SK-N-SH (cell line): ENCODE measurements around the gene CDH12. TPM values are rescaled to one million over a fixed set of nuclear protein-coding genes. Genes with fewer than 3 reads are reported as not detected.
"Not testable (repeated sequence)": the region's sequence is repeated elsewhere in the genome, so short reads cannot be mapped to it uniquely, and the experiment has no call there.

ENCODE experiments used
- CTCF ChIA-PET: fragments of 300-600, 350-600 bp; formaldehyde crosslinking; extraction: SDS; loops from one replicate; lab custom pipeline; 2021; lab: Yijun Ruan, JAX
- POLR2A ChIA-PET: fragments of 350-600 bp; sonication (Branson Sonifier 250); formaldehyde crosslinking; extraction: SDS; loops from one replicate; lab custom pipeline; 2020; ENCODE audit warnings: antibody characterized with exemption, inconsistent platforms; lab: Yijun Ruan, JAX
- DNase-seq: peaks from one replicate; pipeline ENCODE4 v3.0.0; 2012
- H2AFZ ChIP-seq: fragments of 200-600 bp; sonication (generic); 2 replicates; pipeline ENCODE4 v1.8.1; 2016; ENCODE audit warnings: antibody characterized with exemption, mild to moderate bottlenecking, low read depth
- H3F3A ChIP-seq: fragments of 200-600 bp; sonication (generic); replicated peaks from 2 replicates; pipeline ENCODE3; 2016; ENCODE audit warnings: antibody characterized with exemption, mild to moderate bottlenecking; ENCODE audit not compliant: insufficient read depth
- H3K27ac ChIP-seq, 2 experiments: fragments of 200-500 bp in 1 of 2; fragments of 200-600 bp in 1 of 2; sonication (Bioruptor generic) in 1 of 2; sonication (generic), shearing (Covaris generic) in 1 of 2; 2 replicates each; pipeline versions ENCODE4 v1.5.1 to v1.6.1; 2014 to 2016; ENCODE audit warnings: low read depth in 2 of 2, inconsistent platforms in 1 of 2, low read length in 1 of 2, mild to moderate bottlenecking in 1 of 2, mixed read lengths in 1 of 2
- H3K27me3 ChIP-seq: fragments of 200-600 bp; sonication (generic), shearing (Covaris generic); 2 replicates; pipeline ENCODE4 v1.6.1; 2016; ENCODE audit warnings: mixed run types; ENCODE audit not compliant: insufficient read depth
- H3K36me3 ChIP-seq, 2 experiments: fragments of 200-500 bp in 1 of 2; fragments of 200-600 bp in 1 of 2; sonication (Bioruptor generic) in 1 of 2; sonication (generic) in 1 of 2; replicated peaks in 1 of 2; 2 replicates each; pipeline versions ENCODE3 to v1.5.1; 2014 to 2016; ENCODE audit warnings: low read length in 1 of 2, mild to moderate bottlenecking in 1 of 2; ENCODE audit not compliant: insufficient read depth in 2 of 2, control insufficient read depth in 1 of 2
- H3K4me1 ChIP-seq, 2 experiments: fragments of 200-500 bp in 1 of 2; fragments of 200-600 bp in 1 of 2; sonication (Bioruptor generic) in 1 of 2; sonication (generic), shearing (Covaris generic) in 1 of 2; 2 replicates each; pipeline versions ENCODE4 v1.5.1 to v1.6.1; 2014 to 2016; ENCODE audit warnings: low read depth in 1 of 2, low read length in 1 of 2, mixed run types in 1 of 2; ENCODE audit not compliant: insufficient read depth in 2 of 2, control insufficient read depth in 1 of 2
- H3K4me2 ChIP-seq: fragments of 200-600 bp; sonication (generic), shearing (Covaris generic); 2 replicates; pipeline ENCODE4 v1.6.1; 2017; ENCODE audit warnings: mixed run types
- H3K4me3 ChIP-seq, 2 experiments: fragments of 200-500 bp in 1 of 2; fragments of 200-600 bp in 1 of 2; sonication (Bioruptor generic) in 1 of 2; sonication (generic), shearing (Covaris generic) in 1 of 2; 2 replicates each; pipeline versions ENCODE4 v1.5.1 to v1.8.1; 2014 to 2016; ENCODE audit warnings: low read depth in 2 of 2, inconsistent platforms in 1 of 2, low read length in 1 of 2, mild to moderate bottlenecking in 1 of 2, mixed read lengths in 1 of 2, moderate library complexity in 1 of 2
- H3K79me2 ChIP-seq: fragments of 200-600 bp; sonication (generic); 2 replicates; pipeline ENCODE4 v1.8.1; 2017; ENCODE audit warnings: mild to moderate bottlenecking; ENCODE audit not compliant: insufficient read depth
- H3K9ac ChIP-seq: fragments of 200-600 bp; sonication (generic); 2 replicates; pipeline ENCODE4 v1.6.1; 2017; ENCODE audit warnings: mixed run types
- H3K9me2 ChIP-seq: fragments of 200-600 bp; sonication (generic); 2 replicates; pipeline ENCODE4 v1.6.1; 2017; ENCODE audit warnings: mixed run types
- H3K9me3 ChIP-seq: fragments of 200-600 bp; sonication (generic); 2 replicates; pipeline ENCODE4 v1.6.1; 2017; ENCODE audit warnings: mixed run types, mild to moderate bottlenecking, moderate library complexity
- H4K20me1 ChIP-seq: fragments of 200-600 bp; sonication (generic); 2 replicates; pipeline ENCODE4 v1.6.1; 2017; ENCODE audit warnings: mild to moderate bottlenecking, mixed run types; ENCODE audit not compliant: insufficient read depth
- CTCF ChIP-seq: fragments of 200-600 bp; sonication (generic); IDR thresholded peaks from 2 replicates; pipeline ENCODE4 v1.6.1; 2017; ENCODE audit warnings: antibody characterized with exemption, mild to moderate bottlenecking, moderate library complexity
- EP300 ChIP-seq, 2 experiments: IDR thresholded peaks; 2 replicates each; pipeline versions ENCODE4 v1.4.0 to v1.6.1; 2012; ENCODE audit warnings: borderline replicate concordance in 1 of 2, low read depth in 1 of 2, low read length in 1 of 2
- EZH2phosphoT487 ChIP-seq: fragments of 200-600 bp; sonication (generic); IDR thresholded peaks from 2 replicates; pipeline ENCODE4 v1.6.1; 2017; ENCODE audit warnings: low read depth, mixed run types, mild to moderate bottlenecking, antibody characterized with exemption, moderate library complexity, borderline replicate concordance
- FOXJ3 ChIP-seq: sonication (generic); formaldehyde crosslinking; IDR thresholded peaks from 2 replicates; pipeline ENCODE4 v1.5.1; 2020; ENCODE audit warnings: mild to moderate bottlenecking, missing genetic modification reagents
- FOXM1 ChIP-seq: IDR thresholded peaks from 2 replicates; pipeline ENCODE4 v1.4.0; 2012; ENCODE audit warnings: low read depth, mild to moderate bottlenecking
- GABPA ChIP-seq: IDR thresholded peaks from 2 replicates; pipeline ENCODE4 v1.4.0; 2012; ENCODE audit warnings: low read depth, mild to moderate bottlenecking
- IRF3 ChIP-seq: fragments of 150-350 bp; IDR thresholded peaks from 2 replicates; pipeline ENCODE4 v1.6.1; 2016; ENCODE audit warnings: mild to moderate bottlenecking, low read depth, low read length
- MAX ChIP-seq: IDR thresholded peaks from 2 replicates; pipeline ENCODE4 v1.4.0; 2012; ENCODE audit warnings: low read depth
- MEF2A ChIP-seq: IDR thresholded peaks from 2 replicates; pipeline ENCODE4 v1.4.0; 2012; ENCODE audit warnings: low read depth, borderline replicate concordance
- NFIC ChIP-seq: IDR thresholded peaks from 2 replicates; pipeline ENCODE4 v1.4.0; 2012; ENCODE audit warnings: borderline replicate concordance
- POLR2AphosphoS5 ChIP-seq: IDR thresholded peaks from 2 replicates; pipeline ENCODE4 v1.6.1; 2012; ENCODE audit warnings: low read depth, low read length
- RFX5 ChIP-seq: IDR thresholded peaks from 2 replicates; pipeline ENCODE4 v1.6.1; 2012; ENCODE audit warnings: mild to moderate bottlenecking, improper control_type of control experiment, low read length
- SIN3A ChIP-seq: IDR thresholded peaks from 2 replicates; pipeline ENCODE4 v1.6.1; 2012; ENCODE audit warnings: low read depth, mild to moderate bottlenecking, low read length, moderate library complexity, borderline replicate concordance
- SMC3 ChIP-seq: IDR thresholded peaks from 2 replicates; pipeline ENCODE4 v1.6.1; 2012; ENCODE audit warnings: low read depth, low read length, improper control_type of control experiment
- TEAD4 ChIP-seq: IDR thresholded peaks from 2 replicates; pipeline ENCODE4 v1.4.0; 2012; ENCODE audit warnings: mild to moderate bottlenecking, borderline replicate concordance; ENCODE audit not compliant: insufficient read depth
- USF2 ChIP-seq: fragments of 150-350 bp; IDR thresholded peaks from 2 replicates; pipeline ENCODE4 v1.6.1; 2017; ENCODE audit warnings: antibody characterized with exemption, low read length, low read depth, borderline replicate concordance
- WGBS: methylation state at CpG from one replicate; pipeline ENCODE4 v1.1.6; 2017; ENCODE audit warnings: low lambda C conversion rate; 5-methylcytosine and 5-hydroxymethylcytosine counted together
- polyA plus RNA-seq, 3 experiments: library from polyadenylated mRNA; depleted of rRNA; stranded (reverse); fragments of >200 nt; gene quantifications; 2 replicates each; pipeline ENCODE4 v1.2.3, GENCODE V29; 2012

CDH12 gene
- polyA plus RNA-seq, 1 of the 3 experiments (the other 2 are of a cell fraction): not detected

DNA sequence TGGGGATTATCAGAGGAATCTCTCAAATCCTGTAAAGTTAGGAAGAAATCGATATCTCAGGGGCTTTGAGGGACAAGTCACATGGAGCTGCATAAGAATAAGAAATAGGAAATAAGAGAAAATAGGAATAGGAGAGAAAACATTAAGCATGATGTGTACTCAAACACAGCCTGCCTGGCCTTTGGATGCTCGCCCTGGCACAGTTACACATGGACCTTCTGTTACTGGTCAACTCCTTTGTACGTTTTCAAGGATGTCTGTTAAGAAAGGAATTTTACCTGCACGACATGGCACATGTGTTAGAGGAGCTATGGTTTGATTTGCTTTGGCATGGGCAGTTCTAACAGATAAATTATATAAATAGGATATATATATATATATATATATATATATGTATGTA, 321.2 kb downstream of the CDH12 start:
- ChIA-PET CTCF (no interaction called here), POLR2A (no interaction called here)
- Histone ChIP-seq H2AFZ (no peak overlapping the region), H3K4me3 (no peak overlapping the region), H4K20me1 (no peaks in the 10 kb centered on the region), H3K36me3 (no peaks in the 10 kb centered on the region), H3K27me3 (no peaks in the 10 kb centered on the region), H3F3A (no peaks in the 10 kb centered on the region), H3K9ac (no peak overlapping the region), H3K9me3 (no peaks in the 10 kb centered on the region)
- DNase-seq: no peak
- 0% methylated on average over 4 of the region's 4 CpGs for WGBS
- TF ChIP-seq FOXM1: no peak
- TF ChIP-seq SIN3A: no peak
- no peak for TF ChIP-seq FOXJ3
- TF ChIP-seq RFX5: no peak
- no peak for TF ChIP-seq CTCF
- TF ChIP-seq EP300 (IDR thresholded peaks at IDR 0.05; ENCODE audit: borderline replicate concordance in 1 of 2, low read depth in 1 of 2, low read length in 1 of 2): no peak
- no peak for TF ChIP-seq GABPA
- TF ChIP-seq NFIC: no peak
- no peak for TF ChIP-seq USF2
- no peak for TF ChIP-seq MEF2A
- TF ChIP-seq MAX: no peak
- TF ChIP-seq, all 33 proteins: peak for 0
- Histone ChIP-seq H3K4me2 (no peak overlapping the region), H3K27ac (no peak overlapping the region), H3K79me2 (no peaks in the 10 kb centered on the region), H3K9me2 (no peaks in the 10 kb centered on the region), H3K4me1 (no peaks in the 10 kb centered on the region)

- Histone ChIP-seq H3K79me2 (no peaks in the 10 kb centered on the region), H3K9me2 (no peaks in the 10 kb centered on the region; the same call in 1 of the 2 replicates), H3F3A (no peaks in the 10 kb centered on the region), H3K27me3 (no peaks in the 10 kb centered on the region), H3K4me3 (no peak overlapping the region), H3K4me1 (no peaks in the 10 kb centered on the region), H4K20me1 (no peaks in the 10 kb centered on the region), H3K36me3 (no peaks in the 10 kb centered on the region), H2AFZ (no peak overlapping the region), H3K27ac (no peak overlapping the region), H3K9ac (no peak overlapping the region), H3K9me3 (no peaks in the 10 kb centered on the region), H3K4me2 (no peak overlapping the region)
- TF ChIP-seq TEAD4 (no peak), EP300 (IDR thresholded peaks at IDR 0.05; ENCODE audit: borderline replicate concordance in 1 of 2, low read depth in 1 of 2, low read length in 1 of 2) (no peak), GABPA (no peak), EZH2phosphoT487 (no peak), FOXJ3 (no peak), SIN3A (no peak), MEF2A (no peak), IRF3 (no peak), POLR2AphosphoS5 (no peak), SMC3 (no peak), USF2 (no peak), RFX5 (no peak)
- DNase-seq: no peak
- CTCF ChIA-PET: interaction anchor here (0.6 kb wide), 1 partner anchor 30 kb away, joined by 3 read pairs; no protein-coding TSS in a partner anchor
- POLR2A ChIA-PET: no interaction called here
- WGBS: 3% methylated on average over 3 of the region's 3 CpGs
Measured at GRCh38 chr5:22521521-22521920, 331.6 kb downstream of the CDH12 start.

DNA sequence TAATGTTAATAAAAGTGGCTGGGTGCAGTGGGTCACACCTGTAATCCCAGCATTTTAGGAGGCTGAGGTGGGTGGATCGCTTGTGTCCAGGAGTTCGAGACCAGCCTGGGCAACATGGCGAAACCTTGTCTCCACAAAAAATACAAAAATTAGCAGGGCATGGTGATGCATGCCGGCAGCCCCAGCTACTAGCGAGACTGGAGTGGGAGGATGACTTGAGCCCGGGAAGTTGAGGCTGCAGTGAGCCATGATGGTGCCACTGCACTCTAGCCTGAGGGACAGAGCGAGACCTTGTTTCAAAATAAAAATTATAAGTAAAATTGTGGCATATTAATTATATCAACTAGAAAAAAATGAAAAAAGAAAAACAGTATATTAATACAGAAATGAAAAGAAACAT, 336.6 kb downstream of the CDH12 start:
- H3F3A ChIP-seq, CTCF ChIA-PET, DNase-seq, H3K27me3 ChIP-seq, H4K20me1 ChIP-seq, H3K4me2 ChIP-seq, H3K9me3 ChIP-seq, H3K27ac ChIP-seq, H3K9ac ChIP-seq, H3K4me1 ChIP-seq, H3K36me3 ChIP-seq, POLR2A ChIA-PET, H3K4me3 ChIP-seq, H3K79me2 ChIP-seq, H3K9me2 ChIP-seq, H2AFZ ChIP-seq: not testable (repeated sequence)
- WGBS: 10% methylated on average over 7 of the region's 7 CpGs
